DND-41 (cell line): ENCODE measurements around the gene FAM227A.

Experiments
- CTCF ChIP-seq: IDR thresholded peaks from 2 replicates; pipeline ENCODE4 v1.5.1; 2012; ENCODE audit warnings: borderline replicate concordance, low read length, moderate library complexity, mild to moderate bottlenecking; ENCODE audit not compliant: poor library complexity, severe bottlenecking; ENCODE audit errors: extremely low read depth
- EZH2 ChIP-seq: IDR thresholded peaks from 3 replicates; pipeline ENCODE4 v1.6.1; 2012; ENCODE audit warnings: borderline replicate concordance, low read depth, mild to moderate bottlenecking, moderate library complexity, low read length, inconsistent platforms; ENCODE audit not compliant: severe bottlenecking

GRCh38 chr22:38618682-38619081 lies 37.5 kb downstream of the FAM227A start:
- TF ChIP-seq CTCF (no peak), EZH2 (no peak)
